ENCODE results near the gene CRYBB1. TPM values are rescaled to one million over a fixed set of nuclear protein-coding genes. Genes with fewer than 3 reads are reported as not detected.

The CRYBB1 gene
- total RNA-seq, 1 donor from 2014 or later = 0.55 TPM

GRCh38 chr22:26570864-26571525 is 46.8 kb downstream of the CRYBB1 start:
- no peak for TF ChIP-seq CTCF (IDR thresholded peaks at IDR 0.05)
- no peak for ATAC-seq
- H3K9me3 ChIP-seq = no peaks in the 10 kb centered on the region
- H3K27me3 ChIP-seq = no peaks in the 10 kb centered on the region
- H3K36me3 ChIP-seq = no peaks in the 10 kb centered on the region
- no peak for DNase-seq
- H3K4me3 ChIP-seq = no peak overlapping the region
- intact Hi-C loops (cut with DNase I) = no loop called here
- H3K27ac ChIP-seq = no peak overlapping the region
- peaks cover 35% of the 10 kb centered on the region for H3K4me1 ChIP-seq

GRCh38 chr22:26570115-26570514 is 47.7 kb downstream of the CRYBB1 start:
- ATAC-seq = peak; percentile 35
- Histone ChIP-seq H3K36me3 (peaks cover 2% of the 10 kb centered on the region), H3K4me3 (no peak overlapping the region), H3K27me3 (no peaks in the 10 kb centered on the region), H3K4me1 (peaks cover 32% of the 10 kb centered on the region), H3K9me3 (no peaks in the 10 kb centered on the region), H3K27ac (no peak overlapping the region)
- DNase-seq = no peak
- no peak for TF ChIP-seq CTCF (IDR thresholded peaks at IDR 0.05)
- intact Hi-C loops (cut with DNase I) = no loop called here

- Histone ChIP-seq H3K27ac (no peak overlapping the region), H3K4me3 (no peak overlapping the region), H3K36me3 (peaks cover 8% of the 10 kb centered on the region), H3K9me3 (no peaks in the 10 kb centered on the region), H3K27me3 (no peaks in the 10 kb centered on the region), H3K4me1 (peaks cover 25% of the 10 kb centered on the region)
- no peak for TF ChIP-seq CTCF (IDR thresholded peaks at IDR 0.05)
- intact Hi-C loops (cut with DNase I) = no loop called here
- ATAC-seq = no peak
- no peak for DNase-seq
Observed at GRCh38 chr22:26568207-26568706, 49.6 kb downstream of the CRYBB1 start.

GRCh38 chr22:26567610-26568009 is 50.2 kb downstream of the CRYBB1 start:
- Histone ChIP-seq H3K4me3 (no peak overlapping the region), H3K9me3 (no peaks in the 10 kb centered on the region), H3K27me3 (no peaks in the 10 kb centered on the region), H3K36me3 (peaks cover 8% of the 10 kb centered on the region), H3K27ac (no peak overlapping the region), H3K4me1 (peaks cover 25% of the 10 kb centered on the region)
- intact Hi-C loops (cut with DNase I) = no loop called here
- DNase-seq (no peak), ATAC-seq (no peak)
- TF ChIP-seq CTCF (IDR thresholded peaks at IDR 0.05) = no peak

GRCh38 chr22:26566994-26567393 is 50.8 kb downstream of the CRYBB1 start:
- Histone ChIP-seq H3K27me3 (no peaks in the 10 kb centered on the region), H3K4me1 (peaks cover 25% of the 10 kb centered on the region), H3K27ac (no peak overlapping the region), H3K9me3 (no peaks in the 10 kb centered on the region), H3K36me3 (peaks cover 8% of the 10 kb centered on the region), H3K4me3 (no peak overlapping the region)
- intact Hi-C loops (cut with DNase I) = no loop called here
- TF ChIP-seq CTCF (IDR thresholded peaks at IDR 0.05) = no peak
- ATAC-seq (no peak), DNase-seq (no peak)
